CD8-positive, alpha-beta memory T cell (primary cell): ENCODE data around the gene IGFALS. TPM values are rescaled to one million over a fixed set of nuclear protein-coding genes. Genes with fewer than 3 reads are reported as not detected.

Experiments
- CTCF ChIA-PET: fragments of 350-600 bp; sonication (Branson Sonifier 250); formaldehyde crosslinking; loops from one replicate; lab custom pipeline; 2021; ENCODE audit warnings: antibody characterized with exemption; lab: Charles Lee
- POLR2A ChIA-PET: fragments of 350-600 bp; sonication (Branson Sonifier 250); formaldehyde crosslinking; loops from one replicate; lab custom pipeline; 2021; ENCODE audit warnings: antibody characterized with exemption; lab: Charles Lee
- DNase-seq, 5 donors: peaks; one replicate each; pipeline versions ENCODE4 v3.0.0 to v3.0.0-alpha.2; 2020 to 2022; ENCODE audit warnings: mixed read lengths in 1 of 5
- H3K27ac ChIP-seq: one replicate; pipeline ENCODE4 v1.7.0; 2013; ENCODE audit warnings: low read depth, mild to moderate bottlenecking, low read length, moderate library complexity
- H3K27me3 ChIP-seq: 2 replicates; pipeline ENCODE4 v1.7.0; 2013; ENCODE audit warnings: low read length, mild to moderate bottlenecking; ENCODE audit not compliant: insufficient read depth, poor library complexity, severe bottlenecking
- H3K36me3 ChIP-seq: 2 replicates; pipeline ENCODE4 v1.7.0; 2013; ENCODE audit warnings: mild to moderate bottlenecking, low read length, moderate library complexity; ENCODE audit not compliant: insufficient read depth
- H3K4me1 ChIP-seq: 2 replicates; pipeline ENCODE4 v1.7.0; 2013; ENCODE audit warnings: mild to moderate bottlenecking, low read length, moderate library complexity; ENCODE audit not compliant: insufficient read depth
- H3K4me3 ChIP-seq: 2 replicates; pipeline ENCODE4 v1.7.0; 2013; ENCODE audit warnings: mild to moderate bottlenecking, low read length
- H3K9me3 ChIP-seq: 2 replicates; pipeline ENCODE4 v1.7.0; 2013; ENCODE audit warnings: mild to moderate bottlenecking, low read length
- H3K27ac Mint-ChIP-seq, 8 donors: one replicate each; pipeline ENCODE4 v1.8.0; 2020 to 2021; ENCODE audit warnings: mixed read lengths in 8 of 8, mild to moderate bottlenecking in 6 of 8, inconsistent platforms in 3 of 8, moderate library complexity in 3 of 8
- H3K27me3 Mint-ChIP-seq, 2 donors: one replicate each; pipeline ENCODE4 v1.8.0; 2020 to 2021; ENCODE audit warnings: mixed read lengths in 2 of 2, mild to moderate bottlenecking in 1 of 2, moderate library complexity in 1 of 2
- H3K36me3 Mint-ChIP-seq, 3 donors: one replicate each; pipeline ENCODE4 v1.8.0; 2020 to 2021; ENCODE audit warnings: mixed read lengths in 3 of 3, inconsistent platforms in 1 of 3, mild to moderate bottlenecking in 1 of 3
- H3K4me1 Mint-ChIP-seq, 3 donors: one replicate each; pipeline ENCODE4 v1.8.0; 2020 to 2021; ENCODE audit warnings: mixed read lengths in 3 of 3, inconsistent platforms in 1 of 3, mild to moderate bottlenecking in 1 of 3
- H3K4me3 Mint-ChIP-seq, 7 donors: one replicate each; pipeline ENCODE4 v1.8.0; 2020 to 2021; ENCODE audit warnings: mixed read lengths in 7 of 7, mild to moderate bottlenecking in 6 of 7, moderate library complexity in 4 of 7, inconsistent platforms in 2 of 7
- H3K9me3 Mint-ChIP-seq, 5 donors: one replicate each; pipeline ENCODE4 v1.8.0; 2020 to 2022; ENCODE audit warnings: mixed read lengths in 5 of 5, mild to moderate bottlenecking in 3 of 5, moderate library complexity in 2 of 5, inconsistent platforms in 1 of 5
- polyA plus RNA-seq: library from polyadenylated mRNA; unstranded; fragments of 300-500 nt; fragmentation: Illumina TruSeq; gene quantifications from one replicate; pipeline ENCODE4 v1.2.3, GENCODE V29; 2021
- total RNA-seq, 2 experiments: library from RNA; stranded (reverse); gene quantifications; one replicate each; pipeline ENCODE4 v1.2.3, GENCODE V29; 2021

IGFALS gene
- total and polyA plus RNA-seq, 3 experiments from 2014 or later = not detected

DNA sequence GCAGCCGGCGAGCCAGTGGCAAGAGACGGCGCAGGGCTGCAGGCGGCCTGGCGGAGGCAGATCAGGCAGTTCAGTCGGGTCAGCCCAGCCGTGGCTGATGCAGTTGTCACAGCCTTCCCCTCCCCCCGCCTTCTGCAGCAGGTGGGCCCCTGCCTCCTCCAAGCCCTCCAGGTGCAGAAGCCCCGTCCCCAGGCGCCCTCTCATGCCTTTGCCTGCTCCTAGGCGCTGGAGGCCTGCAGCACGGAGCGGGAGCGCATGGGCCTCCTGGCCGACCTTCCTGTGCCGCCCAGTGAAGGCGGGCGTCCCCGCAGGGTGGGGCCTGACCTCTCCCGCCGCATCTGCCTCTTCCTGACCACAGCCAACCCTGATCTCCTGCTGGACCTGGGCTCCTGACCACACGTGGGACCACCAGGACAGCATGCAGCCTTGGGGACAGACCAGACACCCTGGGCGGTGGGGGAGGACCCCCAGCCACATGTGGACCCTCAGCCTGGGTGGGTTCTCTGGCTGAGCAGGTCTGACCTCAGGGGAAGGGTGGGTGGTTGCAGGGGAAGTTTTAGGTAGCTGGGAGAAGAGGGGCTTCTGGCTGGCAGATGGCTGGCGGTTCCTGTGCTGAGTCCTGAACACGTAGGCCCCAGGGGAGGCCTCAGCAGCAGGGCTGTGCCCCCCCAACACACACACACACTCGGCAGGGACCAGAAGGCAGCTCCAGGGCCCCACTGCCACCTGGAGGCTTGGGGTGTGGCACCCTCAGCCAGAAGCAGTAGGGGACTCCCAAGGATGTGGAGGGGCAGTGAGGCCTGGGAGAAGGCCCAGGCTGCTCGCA is 17.4 kb downstream of the IGFALS start:
- H3K4me3 Mint-ChIP-seq = peak overlapping the region in 1 of 7 donors; percentile 45
- H3K27ac Mint-ChIP-seq = peak overlapping the region in 2 of 8 donors; percentile 50 to 54
- no peak overlapping the region for H3K4me3 ChIP-seq
- no peaks in the 10 kb centered on the region for H3K27me3 Mint-ChIP-seq
- H3K27me3 ChIP-seq = no peaks in the 10 kb centered on the region
- ChIA-PET POLR2A (no interaction called here), CTCF (interaction anchor here (0.8 kb wide), 1 partner anchor 52 kb away, joined by 3 read pairs; no protein-coding TSS in a partner anchor)
- no peaks in the 10 kb centered on the region for H3K9me3 Mint-ChIP-seq
- H3K36me3 ChIP-seq = no peaks in the 10 kb centered on the region
- no peak for DNase-seq
- no peaks in the 10 kb centered on the region for H3K9me3 ChIP-seq
- peaks cover 29% of the 10 kb centered on the region for H3K4me1 ChIP-seq
- H3K4me1 Mint-ChIP-seq = peaks cover 9 to 31% (median 15%) of the 10 kb centered on the region in 3 donors
- no peak overlapping the region for H3K27ac ChIP-seq
- H3K36me3 Mint-ChIP-seq = peaks cover 0 to 41% (median 0%) of the 10 kb centered on the region in 3 donors

DNA sequence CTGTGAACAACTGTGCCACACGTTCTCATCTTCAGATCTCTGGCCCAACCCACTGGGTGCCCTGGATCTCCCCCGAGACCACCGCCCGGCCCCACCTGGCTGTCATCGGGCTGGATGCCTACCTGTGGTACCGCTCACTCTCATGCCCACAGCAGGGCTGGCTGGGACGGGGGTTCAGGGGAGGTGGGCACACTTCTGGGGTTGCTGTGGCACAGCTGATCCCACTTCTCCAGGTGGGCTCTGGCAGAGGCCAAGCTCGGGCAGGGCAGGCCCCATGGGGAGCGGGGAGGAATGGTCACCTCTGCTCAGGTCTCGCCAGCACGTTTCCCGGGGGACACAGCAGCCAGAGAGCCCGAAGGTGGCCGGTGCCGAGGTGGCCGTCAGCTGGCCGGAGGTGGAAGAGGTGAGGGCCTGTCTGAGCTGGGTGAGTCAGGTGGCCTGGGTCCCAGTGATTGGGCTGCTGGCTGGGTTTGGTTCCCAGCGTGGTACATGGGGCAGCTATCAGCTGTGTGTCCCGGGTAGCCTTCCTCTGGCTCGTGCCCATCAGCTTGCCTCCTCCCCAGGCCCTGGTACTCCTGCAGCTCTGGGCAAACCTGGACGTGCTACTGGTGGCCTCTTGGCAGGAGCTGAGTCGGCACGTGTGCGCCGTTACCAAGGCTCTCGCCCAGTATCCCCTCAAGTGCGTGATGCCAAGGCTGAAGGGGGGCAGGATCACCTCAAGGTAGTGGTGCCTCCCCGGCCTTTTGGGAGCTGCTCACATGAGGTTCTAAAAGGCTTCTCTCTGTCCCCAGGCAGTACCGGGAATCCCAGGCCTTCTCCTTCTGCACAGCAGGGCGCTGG is 18.3 kb downstream of the IGFALS start:
- no peak overlapping the region for H3K4me3 ChIP-seq
- no peak for DNase-seq

DNA sequence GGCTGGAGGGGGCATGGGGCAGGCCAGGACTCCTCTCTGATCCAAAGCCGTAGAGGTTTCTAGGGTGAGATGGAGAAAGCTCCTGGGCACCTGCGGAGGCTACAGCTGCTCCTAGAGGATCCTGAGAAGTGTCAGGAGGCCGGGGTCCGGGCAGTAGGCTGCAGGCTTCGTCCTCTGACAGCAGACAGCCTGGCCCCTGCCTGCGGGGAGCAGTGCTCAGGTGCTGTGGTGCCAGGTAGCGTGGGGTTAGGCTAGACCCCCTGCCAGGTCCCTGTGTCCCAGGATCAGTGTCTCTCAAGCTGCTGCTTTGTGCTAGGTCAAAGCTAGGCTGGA is 19.1 kb downstream of the IGFALS start:
- H3K27ac Mint-ChIP-seq = peak overlapping the region in 2 of 8 donors; percentile 12 to 60
- no peaks in the 10 kb centered on the region for H3K27me3 Mint-ChIP-seq
- Histone ChIP-seq H3K4me1 (peaks cover 21% of the 10 kb centered on the region), H3K36me3 (no peaks in the 10 kb centered on the region), H3K27ac (peak overlapping the region; percentile 9), H3K27me3 (no peaks in the 10 kb centered on the region), H3K4me3 (no peak overlapping the region), H3K9me3 (no peaks in the 10 kb centered on the region)
- H3K9me3 Mint-ChIP-seq = no peaks in the 10 kb centered on the region
- no peak for DNase-seq
- CTCF ChIA-PET = interaction anchor here (1.2 to 3.0 kb wide), 2 partner anchors 9 to 69 kb away, joined by 5 to 24 read pairs; partner anchors contain the start of genes MAPK8IP3, NUBP2 and SPSB3
- H3K4me3 Mint-ChIP-seq = peak overlapping the region in 5 of 7 donors; percentile 77 to 92 (median 89)
- POLR2A ChIA-PET = interaction anchor here (4.0 kb wide), 1 partner anchor 8 kb away, joined by 52 read pairs; the partner anchor contains the start of genes NUBP2 and SPSB3
- H3K4me1 Mint-ChIP-seq = peaks cover 8 to 30% (median 18%) of the 10 kb centered on the region in 3 donors
- peaks cover 0 to 36% (median 0%) of the 10 kb centered on the region in 3 donors for H3K36me3 Mint-ChIP-seq

More for the DNA sequence above, 18.3 kb downstream of the IGFALS start:
- ChIA-PET POLR2A (interaction anchor here (0.6 kb wide), 1 partner anchor 111 kb away, joined by 5 read pairs; no protein-coding TSS in a partner anchor), CTCF (interaction anchor here (0.8 to 1.2 kb wide), 2 partner anchors 52 to 70 kb away, joined by 3 to 5 read pairs; partner anchors contain the start of gene MAPK8IP3)
- no peaks in the 10 kb centered on the region for H3K27me3 Mint-ChIP-seq
- peak overlapping the region in 6 of 7 donors; percentile 15 to 89 (median 53) for H3K4me3 Mint-ChIP-seq
- Histone ChIP-seq H3K4me1 (peaks cover 21% of the 10 kb centered on the region), H3K27me3 (no peaks in the 10 kb centered on the region), H3K9me3 (no peaks in the 10 kb centered on the region), H3K36me3 (no peaks in the 10 kb centered on the region), H3K27ac (no peak overlapping the region)
- peaks cover 8 to 29% (median 15%) of the 10 kb centered on the region in 3 donors for H3K4me1 Mint-ChIP-seq
- peaks cover 0 to 39% (median 0%) of the 10 kb centered on the region in 3 donors for H3K36me3 Mint-ChIP-seq
- no peak overlapping the region for H3K27ac Mint-ChIP-seq
- no peaks in the 10 kb centered on the region for H3K9me3 Mint-ChIP-seq

DNA sequence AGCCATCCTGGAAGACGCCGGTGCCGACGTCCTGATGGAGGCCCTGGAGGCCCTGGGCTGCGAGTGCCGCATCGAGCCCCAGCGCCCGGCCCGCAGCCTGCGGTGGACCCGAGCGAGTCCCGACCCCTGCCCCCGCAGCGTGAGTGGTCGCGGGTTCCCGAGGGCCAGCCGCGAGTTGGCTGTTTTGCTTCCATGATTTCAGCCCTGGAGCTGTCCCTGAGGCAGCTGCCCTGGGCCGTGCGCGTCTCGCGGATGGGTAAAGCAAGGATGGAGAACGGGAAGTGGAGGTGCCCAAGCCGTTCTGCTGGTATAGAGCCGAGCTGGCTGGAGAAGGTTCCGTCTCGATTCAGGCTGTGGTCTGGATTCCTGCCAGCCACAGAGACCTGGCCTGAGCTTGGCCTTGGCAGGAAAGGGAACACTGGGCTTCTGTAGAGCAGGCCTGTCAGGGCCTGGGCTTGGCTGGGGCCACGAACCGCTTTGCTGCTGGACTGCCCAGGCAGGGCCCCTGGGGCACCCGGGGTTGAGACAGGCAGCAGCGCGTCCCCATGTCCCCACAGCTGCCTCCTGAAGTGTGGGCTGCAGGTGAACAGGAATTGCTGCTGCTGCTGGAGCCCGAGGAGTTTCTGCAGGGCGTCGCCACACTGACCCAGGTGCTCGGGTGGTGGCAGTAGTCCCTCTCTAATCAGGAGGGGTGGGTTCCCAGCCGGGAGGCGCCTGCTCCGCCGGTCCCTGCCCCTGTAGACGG is 19.6 kb downstream of the IGFALS start:
- POLR2A ChIA-PET = interaction anchor here (4.0 kb wide), 1 partner anchor 9 kb away, joined by 52 read pairs; the partner anchor contains the start of genes NUBP2 and SPSB3
- peak overlapping the region; percentile 96 for H3K4me3 ChIP-seq
- Mint-ChIP-seq H3K27me3 (no peaks in the 10 kb centered on the region), H3K36me3 (peaks cover 0 to 34% (median 0%) of the 10 kb centered on the region in 3 donors), H3K27ac (peak overlapping the region; percentile 17 to 90 (median 62)), H3K4me3 (peak overlapping the region; percentile 78 to 96 (median 92)), H3K4me1 (peaks cover 8 to 30% (median 18%) of the 10 kb centered on the region in 3 donors), H3K9me3 (no peaks in the 10 kb centered on the region)
- no peaks in the 10 kb centered on the region for H3K27me3 ChIP-seq
- CTCF ChIA-PET = interaction anchor here (0.6 to 3.0 kb wide), 2 partner anchors 9 to 382 kb away, joined by 3 to 24 read pairs; partner anchors contain the start of genes NUBP2, SPSB3 and TRAF7
- no peaks in the 10 kb centered on the region for H3K36me3 ChIP-seq
- peaks cover 21% of the 10 kb centered on the region for H3K4me1 ChIP-seq
- peak overlapping the region; percentile 79 for H3K27ac ChIP-seq
- no peaks in the 10 kb centered on the region for H3K9me3 ChIP-seq
- no peak for DNase-seq

DNA sequence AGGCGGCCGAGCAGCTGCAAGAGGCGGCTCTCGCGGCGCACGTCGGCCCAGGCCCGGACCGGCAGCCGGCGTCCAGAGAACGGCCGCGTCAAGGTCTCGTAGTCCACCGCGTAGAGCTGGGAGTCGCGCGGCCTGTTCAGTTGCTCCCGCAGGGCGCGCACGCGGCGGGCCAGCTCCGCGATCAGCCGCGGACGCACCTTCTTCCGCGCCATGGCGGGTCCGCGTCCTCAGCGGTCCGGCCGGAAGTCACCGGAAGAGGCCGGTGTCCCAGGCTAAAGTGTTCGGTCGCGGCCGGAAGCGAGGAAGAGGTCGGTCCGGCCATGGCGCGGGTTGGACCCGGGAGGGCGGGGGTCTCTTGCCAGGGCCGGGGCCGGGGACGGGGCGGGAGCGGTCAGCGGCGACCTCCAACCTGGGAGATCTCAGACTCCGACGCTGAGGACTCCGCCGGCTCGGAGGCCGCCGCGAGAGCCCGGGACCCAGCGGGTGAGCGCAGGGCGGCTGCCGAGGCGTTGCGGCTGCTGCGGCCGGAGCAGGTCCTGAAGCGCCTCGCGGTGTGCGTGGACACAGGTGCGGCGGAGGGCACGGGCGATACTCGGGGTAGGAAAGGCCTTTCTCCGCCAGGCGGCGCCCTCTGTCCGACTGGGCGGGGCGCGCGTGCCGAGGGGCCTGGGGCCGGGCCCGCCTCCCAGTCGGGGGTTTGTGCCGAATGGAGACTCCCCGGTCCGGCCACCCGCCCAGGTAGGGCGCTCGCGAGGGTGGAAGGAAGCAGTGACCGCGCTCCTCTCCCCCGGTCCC is 20.4 kb downstream of the IGFALS start, which contains the start of gene MRPS34:
MRPS34 (minus strand) TSS at position 227 of the 795 bp plus-strand sequence; CDS start at position 212, 15 bp downstream.
- H3K36me3 Mint-ChIP-seq = peaks cover 0 to 35% (median 0%) of the 10 kb centered on the region in 3 donors
- Histone ChIP-seq H3K27ac (peak within 1 kb of the TSS; percentile 79), H3K9me3 (no peaks in the 10 kb centered on the region), H3K36me3 (no peaks in the 10 kb centered on the region), H3K4me3 (peak within 1 kb of the TSS; percentile 96), H3K4me1 (peaks cover 21% of the 10 kb centered on the region), H3K27me3 (no peaks in the 10 kb centered on the region)
- peak within 1 kb of the TSS; percentile 85 to 97 (median 96) for H3K27ac Mint-ChIP-seq
- peaks cover 8 to 30% (median 18%) of the 10 kb centered on the region in 3 donors for H3K4me1 Mint-ChIP-seq
- ChIA-PET POLR2A (interaction anchor here (0.6 to 4.0 kb wide), 4 partner anchors 10 to 353 kb away, joined by 5 to 52 read pairs (median 12); partner anchors contain the start of genes MAPK8IP3, NUBP2 and SPSB3), CTCF (interaction anchor here (0.9 to 3.0 kb wide), 4 partner anchors 10 to 67 kb away, joined by 3 to 24 read pairs (median 7); partner anchors contain the start of genes FAHD1, HAGH, MAPK8IP3 and NUBP2)
- no peaks in the 10 kb centered on the region for H3K27me3 Mint-ChIP-seq
- DNase-seq = peak; percentile 66 to 81 (median 72)
- H3K9me3 Mint-ChIP-seq = no peaks in the 10 kb centered on the region
- H3K4me3 Mint-ChIP-seq = peak within 1 kb of the TSS; percentile 89 to 98 (median 96)

DNA sequence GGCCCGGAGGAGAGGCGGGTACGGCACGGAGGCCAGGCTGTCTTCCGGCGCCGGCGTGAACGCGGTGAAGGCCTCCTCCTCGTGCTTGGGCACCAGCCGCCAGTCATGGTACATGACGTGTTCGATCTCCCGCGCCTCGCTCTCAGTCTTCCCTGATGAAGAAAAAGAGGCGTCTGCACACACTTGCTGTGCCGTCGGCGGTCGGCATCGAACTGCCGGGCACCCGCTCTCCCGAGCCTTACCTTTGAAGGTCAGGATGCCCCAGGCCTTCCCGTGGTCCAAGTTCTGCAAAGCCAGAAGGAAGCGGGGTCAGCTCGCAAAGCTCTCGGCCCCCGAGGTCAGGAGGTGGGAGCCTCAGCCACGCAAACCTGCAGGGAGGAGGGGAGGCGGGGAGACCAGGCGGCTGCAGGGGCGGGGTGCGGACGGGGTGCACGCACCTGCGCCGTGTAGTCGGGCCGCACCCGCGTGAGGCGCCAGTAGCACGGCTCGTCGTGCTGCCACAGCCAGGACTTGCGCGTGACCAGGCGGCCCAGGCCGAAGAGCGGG is 21.1 kb downstream of the IGFALS start, which contains the start of gene EME2:
EME2 (plus strand) TSS at position 449 of the 546 bp plus-strand sequence. CDS start 418 bp downstream, outside the sequence.
- ChIA-PET CTCF (interaction anchor here (0.9 to 3.0 kb wide), 4 partner anchors 11 to 67 kb away, joined by 3 to 24 read pairs (median 7); partner anchors contain the start of genes FAHD1, HAGH, MAPK8IP3 and NUBP2), POLR2A (interaction anchor here (0.6 to 4.0 kb wide), 4 partner anchors 10 to 353 kb away, joined by 5 to 52 read pairs (median 12); partner anchors contain the start of genes MAPK8IP3, NUBP2 and SPSB3)
- Histone ChIP-seq H3K27me3 (no peaks in the 10 kb centered on the region), H3K36me3 (no peaks in the 10 kb centered on the region), H3K4me3 (peak within 1 kb of the TSS; percentile 96), H3K9me3 (no peaks in the 10 kb centered on the region), H3K27ac (peak within 1 kb of the TSS; percentile 79), H3K4me1 (peaks cover 21% of the 10 kb centered on the region)
- Mint-ChIP-seq H3K4me1 (peaks cover 8 to 30% (median 18%) of the 10 kb centered on the region in 3 donors), H3K27me3 (no peaks in the 10 kb centered on the region), H3K27ac (peak within 1 kb of the TSS; percentile 85 to 97 (median 96)), H3K36me3 (peaks cover 0 to 37% (median 0%) of the 10 kb centered on the region in 3 donors), H3K9me3 (no peaks in the 10 kb centered on the region), H3K4me3 (peak within 1 kb of the TSS; percentile 89 to 98 (median 96))
- DNase-seq = peak; percentile 26 to 67 (median 36)
